GM20431 (cell line): Measurements from ENCODE around the gene KIFC1.

Source experiments
- in situ Hi-C: fragments of 300-500 bp; cut with MseI, MboI; formaldehyde crosslinking; loops from one replicate; pipeline ENCODE4 v1.15.0; 2020; ENCODE audit warnings: low sequenced_read_pairs; ENCODE audit not compliant: unreplicated experiment

KIFC1 gene

GRCh38 chr6:33438978-33439594, 47.5 kb downstream of the KIFC1 start:
- in situ Hi-C loops = no loop called here

GRCh38 chr6:33439956-33440648, 48.5 kb downstream of the KIFC1 start:
- in situ Hi-C loops = no loop called here

GRCh38 chr6:33440649-33441309, 49.2 kb downstream of the KIFC1 start:
- in situ Hi-C loops = no loop called here

- in situ Hi-C loops = no loop called here
Measured at GRCh38 chr6:33441457-33441856, 49.8 kb downstream of the KIFC1 start.

- in situ Hi-C loops = no loop called here
Measured at GRCh38 chr6:33442283-33442682, 50.7 kb downstream of the KIFC1 start.

- in situ Hi-C loops = no loop called here
Measured at GRCh38 chr6:33443025-33443424, 51.4 kb downstream of the KIFC1 start.

- in situ Hi-C loops = no loop called here
Measured at GRCh38 chr6:33443619-33444504, 52.2 kb downstream of the KIFC1 start.

GRCh38 chr6:33445119-33445603, 53.5 kb downstream of the KIFC1 start:
- in situ Hi-C loops = no loop called here

- in situ Hi-C loops = no loop called here
Measured at GRCh38 chr6:33446356-33446755, 54.7 kb downstream of the KIFC1 start.

GRCh38 chr6:33450434-33450833, 58.8 kb downstream of the KIFC1 start:
- in situ Hi-C loops = no loop called here

GRCh38 chr6:33451606-33452005, 60.0 kb downstream of the KIFC1 start:
- in situ Hi-C loops = no loop called here

GRCh38 chr6:33452496-33452895, 60.9 kb downstream of the KIFC1 start:
- in situ Hi-C loops = no loop called here

- in situ Hi-C loops = no loop called here
Measured at GRCh38 chr6:33453393-33454008, 61.9 kb downstream of the KIFC1 start.

GRCh38 chr6:33454009-33454946, 62.7 kb downstream of the KIFC1 start, which contains the start of gene ZBTB9:
Gene ZBTB9 (plus strand): TSS chr6:33454576. CDS start chr6:33455101, 525 bp downstream.
- in situ Hi-C loops = no loop called here

- in situ Hi-C loops = no loop called here
Measured at GRCh38 chr6:33455051-33455450, 63.4 kb downstream of the KIFC1 start.

- in situ Hi-C loops = no loop called here
Measured at GRCh38 chr6:33456156-33456555, 64.5 kb downstream of the KIFC1 start.

- in situ Hi-C loops = no loop called here
Measured at GRCh38 chr6:33458676-33459075, 67.1 kb downstream of the KIFC1 start.

GRCh38 chr6:33459226-33459625, 67.6 kb downstream of the KIFC1 start:
- in situ Hi-C loops = no loop called here
